Muscle layer of colon (tissue), 2 donors: ENCODE data around the gene SLC13A2.
"Not testable (repeated sequence)": the region's sequence is repeated elsewhere in the genome, so short reads cannot be mapped to it uniquely, and the experiment has no call there.

ENCODE experiments used
- H3K27ac ChIP-seq: one replicate; pipeline ENCODE4 v1.7.0; 2013; ENCODE audit warnings: low read depth, mild to moderate bottlenecking, low read length, moderate library complexity
- H3K27me3 ChIP-seq, 2 donors: one replicate each; pipeline ENCODE4 v1.7.0; 2013; ENCODE audit warnings: low read length in 2 of 2, mild to moderate bottlenecking in 2 of 2; ENCODE audit not compliant: insufficient read depth in 2 of 2, control insufficient read depth in 1 of 2
- H3K36me3 ChIP-seq: one replicate; pipeline ENCODE4 v1.7.0; 2013; ENCODE audit warnings: mild to moderate bottlenecking, low read length; ENCODE audit not compliant: insufficient read depth
- H3K4me1 ChIP-seq: one replicate; pipeline ENCODE4 v1.7.0; 2013; ENCODE audit warnings: mild to moderate bottlenecking, low read length; ENCODE audit not compliant: insufficient read depth
- H3K4me3 ChIP-seq, 2 donors: one replicate each; pipeline ENCODE4 v1.7.0; 2013; ENCODE audit warnings: low read length in 2 of 2, low read depth in 1 of 2, mild to moderate bottlenecking in 1 of 2, moderate library complexity in 1 of 2
- H3K9ac ChIP-seq: one replicate; pipeline ENCODE4 v1.7.0; 2013; ENCODE audit warnings: low read length
- H3K9me3 ChIP-seq: one replicate; pipeline ENCODE4 v1.7.0; 2013; ENCODE audit warnings: mild to moderate bottlenecking, low read length
- donor health status: abdominal sarcoma.
- donor health status: Adenocarcinoma of cecum.

Gene SLC13A2

GRCh38 chr17:28473542-28473941, at the start of gene SLC13A2:
TSS of gene SLC13A2 (plus strand) at chr17:28473644. CDS start at chr17:28473713, 69 bp downstream.
- no peak within 1 kb of the TSS for H3K9ac ChIP-seq
- H3K9me3 ChIP-seq = no peaks in the 10 kb centered on the region
- H3K36me3 ChIP-seq = no peaks in the 10 kb centered on the region
- H3K27ac ChIP-seq = no peak within 1 kb of the TSS
- H3K4me3 ChIP-seq = no peak within 1 kb of the TSS
- H3K4me1 ChIP-seq = no peaks in the 10 kb centered on the region
- H3K27me3 ChIP-seq = no peaks in the 10 kb centered on the region

DNA sequence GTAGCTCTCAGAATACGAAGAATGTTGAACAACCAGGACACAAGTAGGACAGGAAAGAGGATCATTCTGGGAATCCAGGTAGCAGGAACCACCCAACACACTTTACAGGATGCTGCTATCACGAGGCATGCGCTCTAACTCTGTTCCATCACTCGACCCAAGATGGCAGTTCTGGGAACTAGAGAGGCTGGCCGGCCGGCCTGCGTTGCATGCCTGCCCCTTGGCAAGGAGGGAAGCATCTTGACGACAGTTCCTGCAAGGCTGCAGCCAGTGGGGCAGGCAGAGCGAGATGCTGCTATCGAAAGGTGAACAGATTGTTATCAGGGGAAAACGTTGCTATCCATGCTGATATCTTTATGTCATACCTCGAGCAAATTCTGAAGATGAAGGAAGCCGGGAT, 48.2 kb upstream of the SLC13A2 start:
- Histone ChIP-seq H3K27ac (no peak overlapping the region), H3K4me1 (no peaks in the 10 kb centered on the region), H3K9ac (no peak overlapping the region), H3K4me3 (no peak overlapping the region), H3K9me3 (no peaks in the 10 kb centered on the region), H3K27me3 (peaks cover 0 to 7% of the 10 kb centered on the region in 2 donors), H3K36me3 (no peaks in the 10 kb centered on the region)

DNA sequence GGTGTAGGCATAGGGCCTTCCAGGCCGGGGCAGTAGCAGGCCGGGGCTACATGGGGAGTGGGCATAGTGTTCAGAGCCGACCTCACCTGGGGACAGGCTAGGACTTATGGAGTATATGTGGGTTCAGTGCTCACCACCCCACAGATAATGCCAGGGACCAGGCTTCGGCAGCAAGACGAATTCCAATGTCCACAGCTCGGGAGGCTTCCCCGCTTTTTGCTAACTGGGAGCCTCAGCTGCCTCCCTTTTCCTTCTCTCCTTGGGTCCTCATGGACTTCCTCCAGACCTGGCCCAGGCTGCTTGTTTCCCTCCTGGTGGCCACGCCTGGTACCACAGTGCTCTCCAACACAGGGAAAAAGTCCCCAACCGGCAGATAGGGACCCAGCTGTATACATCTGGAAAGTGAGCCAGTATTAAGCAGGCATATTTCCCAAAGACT, 47.3 kb upstream of the SLC13A2 start:
- H3K36me3 ChIP-seq = no peaks in the 10 kb centered on the region
- H3K27me3 ChIP-seq = peaks cover 0 to 7% of the 10 kb centered on the region in 2 donors
- no peak overlapping the region for H3K4me3 ChIP-seq
- no peak overlapping the region for H3K27ac ChIP-seq
- no peak overlapping the region for H3K9ac ChIP-seq
- H3K4me1 ChIP-seq = no peaks in the 10 kb centered on the region
- H3K9me3 ChIP-seq = no peaks in the 10 kb centered on the region

GRCh38 chr17:28427371-28427770, 46.1 kb upstream of the SLC13A2 start:
- Histone ChIP-seq H3K4me1 (no peaks in the 10 kb centered on the region), H3K27ac (no peak overlapping the region), H3K4me3 (no peak overlapping the region), H3K36me3 (no peaks in the 10 kb centered on the region), H3K27me3 (peaks cover 0 to 7% of the 10 kb centered on the region in 2 donors), H3K9me3 (no peaks in the 10 kb centered on the region), H3K9ac (no peak overlapping the region)

- not testable (repeated sequence) for H3K27ac ChIP-seq, H3K4me3 ChIP-seq, H3K4me1 ChIP-seq, H3K9me3 ChIP-seq, H3K9ac ChIP-seq, H3K27me3 ChIP-seq, H3K36me3 ChIP-seq
Measured at GRCh38 chr17:28427982-28428381, 45.5 kb upstream of the SLC13A2 start.

GRCh38 chr17:28433721-28434120, 39.7 kb upstream of the SLC13A2 start:
- Histone ChIP-seq H3K27ac (no peak overlapping the region), H3K9ac (no peak overlapping the region), H3K4me3 (no peak overlapping the region), H3K27me3 (no peaks in the 10 kb centered on the region), H3K4me1 (no peaks in the 10 kb centered on the region), H3K9me3 (no peaks in the 10 kb centered on the region), H3K36me3 (no peaks in the 10 kb centered on the region)

GRCh38 chr17:28434326-28434725, 39.1 kb upstream of the SLC13A2 start:
- H3K4me1 ChIP-seq, H3K27me3 ChIP-seq, H3K36me3 ChIP-seq, H3K27ac ChIP-seq, H3K4me3 ChIP-seq, H3K9me3 ChIP-seq, H3K9ac ChIP-seq: not testable (repeated sequence)

GRCh38 chr17:28443901-28444638, 29.4 kb upstream of the SLC13A2 start:
- Histone ChIP-seq H3K9me3 (no peaks in the 10 kb centered on the region), H3K27me3 (no peaks in the 10 kb centered on the region), H3K36me3 (no peaks in the 10 kb centered on the region), H3K9ac (no peak overlapping the region), H3K4me3 (no peak overlapping the region), H3K4me1 (no peaks in the 10 kb centered on the region), H3K27ac (no peak overlapping the region)

- Histone ChIP-seq H3K4me1 (no peaks in the 10 kb centered on the region), H3K27me3 (no peaks in the 10 kb centered on the region), H3K4me3 (no peak overlapping the region), H3K9me3 (no peaks in the 10 kb centered on the region), H3K27ac (no peak overlapping the region), H3K9ac (no peak overlapping the region), H3K36me3 (no peaks in the 10 kb centered on the region)
Measured at GRCh38 chr17:28446716-28447395, 26.6 kb upstream of the SLC13A2 start.

GRCh38 chr17:28447396-28447760, 26.1 kb upstream of the SLC13A2 start:
- Histone ChIP-seq H3K4me3 (no peak overlapping the region), H3K27ac (no peak overlapping the region), H3K4me1 (no peaks in the 10 kb centered on the region), H3K9ac (no peak overlapping the region), H3K36me3 (no peaks in the 10 kb centered on the region), H3K27me3 (no peaks in the 10 kb centered on the region), H3K9me3 (no peaks in the 10 kb centered on the region)

GRCh38 chr17:28449859-28450258, 23.6 kb upstream of the SLC13A2 start:
- no peaks in the 10 kb centered on the region for H3K4me1 ChIP-seq
- no peak overlapping the region for H3K9ac ChIP-seq
- H3K27me3 ChIP-seq = no peaks in the 10 kb centered on the region
- no peaks in the 10 kb centered on the region for H3K36me3 ChIP-seq
- no peak overlapping the region for H3K27ac ChIP-seq
- H3K4me3 ChIP-seq = no peak overlapping the region
- no peaks in the 10 kb centered on the region for H3K9me3 ChIP-seq

DNA sequence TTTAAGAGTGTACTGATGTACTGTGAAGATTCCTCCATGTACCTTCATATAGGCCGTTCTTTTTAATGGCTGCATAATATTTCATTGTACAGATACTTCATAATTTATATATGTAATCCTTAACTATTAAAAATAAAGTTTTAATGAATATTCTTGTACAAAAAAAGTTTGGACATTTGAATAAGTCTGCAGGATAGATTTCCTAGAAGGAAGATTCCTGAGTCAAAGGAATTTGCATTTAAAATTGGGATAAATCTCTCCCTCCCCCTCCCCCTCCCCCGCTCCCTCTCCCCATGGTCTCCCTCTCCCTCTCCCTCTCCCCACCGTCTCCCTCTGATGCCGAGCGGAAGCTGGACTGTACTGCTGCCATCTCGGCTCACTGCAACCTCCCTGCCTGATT, 15.6 kb upstream of the SLC13A2 start:
- no peak overlapping the region for H3K27ac ChIP-seq
- no peaks in the 10 kb centered on the region for H3K4me1 ChIP-seq
- H3K9me3 ChIP-seq = no peaks in the 10 kb centered on the region
- H3K9ac ChIP-seq = no peak overlapping the region
- H3K4me3 ChIP-seq = no peak overlapping the region
- no peaks in the 10 kb centered on the region for H3K27me3 ChIP-seq
- no peaks in the 10 kb centered on the region for H3K36me3 ChIP-seq
